ENCODE measurements around the gene INPP5A. TPM values are rescaled to one million over a fixed set of nuclear protein-coding genes. Genes with fewer than 3 reads are reported as not detected.
A peak's percentile ranks its signal among the peaks of the same experiment; 100 is the strongest.

INPP5A gene
- total and polyA plus RNA-seq, 4 donors: 12.4 to 39.9 (median 28.2) TPM

DNA sequence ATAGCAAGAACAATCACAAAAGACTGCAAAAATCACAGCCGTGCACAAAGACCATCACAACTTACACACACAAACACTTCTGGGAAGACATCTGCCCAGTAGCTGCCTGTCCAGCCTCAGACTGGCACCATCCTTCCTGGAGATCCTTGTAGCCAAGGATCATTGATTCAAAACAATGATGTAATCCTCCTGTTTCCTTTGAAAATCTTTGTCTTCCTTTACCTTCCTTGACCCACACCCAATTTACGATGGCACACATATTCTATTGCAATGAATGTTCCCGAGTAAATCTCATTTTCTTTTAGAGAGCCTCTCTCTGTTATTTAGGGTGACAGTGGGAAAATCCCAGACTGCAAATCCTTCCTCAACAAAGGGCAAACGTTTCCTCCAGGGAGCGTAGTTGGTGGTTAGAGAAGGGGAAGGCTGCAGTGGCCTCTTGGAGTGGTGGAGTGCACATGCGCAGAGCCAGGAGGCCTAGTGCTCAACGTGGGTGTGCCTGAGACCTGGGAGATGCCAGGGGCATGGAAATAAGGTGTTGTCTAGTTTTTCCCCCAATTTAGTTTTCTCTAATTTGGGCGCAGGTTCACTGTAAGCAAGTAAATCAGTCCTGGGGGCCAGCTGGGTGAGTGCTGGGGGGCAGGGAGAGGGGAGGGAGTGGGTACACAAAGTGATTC is 3.1 kb upstream of the INPP5A start:
- no peak for DNase-seq
- WGBS, 2 donors: 55 to 71% methylated on average over 8 of the region's 8 CpGs
- H3K27me3 ChIP-seq (ENCODE audit: control insufficient read depth in 3 of 3, insufficient read depth in 3 of 3, low read length in 2 of 3): no peaks in the 10 kb centered on the region
- no peaks in the 10 kb centered on the region for H3K36me3 ChIP-seq (ENCODE audit: control insufficient read depth in 4 of 4, insufficient read depth in 4 of 4, low read length in 4 of 4)
- TF ChIP-seq, protein P1, sequence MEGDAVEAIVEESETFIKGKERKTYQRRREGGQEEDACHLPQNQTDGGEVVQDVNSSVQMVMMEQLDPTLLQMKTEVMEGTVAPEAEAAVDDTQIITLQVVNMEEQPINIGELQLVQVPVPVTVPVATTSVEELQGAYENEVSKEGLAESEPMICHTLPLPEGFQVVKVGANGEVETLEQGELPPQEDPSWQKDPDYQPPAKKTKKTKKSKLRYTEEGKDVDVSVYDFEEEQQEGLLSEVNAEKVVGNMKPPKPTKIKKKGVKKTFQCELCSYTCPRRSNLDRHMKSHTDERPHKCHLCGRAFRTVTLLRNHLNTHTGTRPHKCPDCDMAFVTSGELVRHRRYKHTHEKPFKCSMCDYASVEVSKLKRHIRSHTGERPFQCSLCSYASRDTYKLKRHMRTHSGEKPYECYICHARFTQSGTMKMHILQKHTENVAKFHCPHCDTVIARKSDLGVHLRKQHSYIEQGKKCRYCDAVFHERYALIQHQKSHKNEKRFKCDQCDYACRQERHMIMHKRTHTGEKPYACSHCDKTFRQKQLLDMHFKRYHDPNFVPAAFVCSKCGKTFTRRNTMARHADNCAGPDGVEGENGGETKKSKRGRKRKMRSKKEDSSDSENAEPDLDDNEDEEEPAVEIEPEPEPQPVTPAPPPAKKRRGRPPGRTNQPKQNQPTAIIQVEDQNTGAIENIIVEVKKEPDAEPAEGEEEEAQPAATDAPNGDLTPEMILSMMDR (IDR thresholded peaks at IDR 0.05; ENCODE audit: control extremely low read depth, extremely low read depth): no peak
- no peak overlapping the region for H3K4me3 ChIP-seq
- peaks cover 0 to 3% (median 0%) of the 10 kb centered on the region in 4 donors for H3K9me3 ChIP-seq (ENCODE audit: control insufficient read depth in 4 of 4, insufficient read depth in 3 of 4, low read length in 3 of 4)
- no peak overlapping the region for H3K9ac ChIP-seq (ENCODE audit: insufficient read depth in 1 of 2, low read length in 2 of 2)
- no peak overlapping the region for H3K27ac ChIP-seq (ENCODE audit: low read depth in 1 of 2, low read length in 1 of 2)
- peaks cover 0 to 25% (median 14%) of the 10 kb centered on the region in 5 donors for H3K4me1 ChIP-seq (ENCODE audit: control insufficient read depth in 5 of 5, insufficient read depth in 5 of 5, low read length in 5 of 5)
- ATAC-seq (ENCODE audit: insufficient read depth, low FRiP score): no peak

DNA sequence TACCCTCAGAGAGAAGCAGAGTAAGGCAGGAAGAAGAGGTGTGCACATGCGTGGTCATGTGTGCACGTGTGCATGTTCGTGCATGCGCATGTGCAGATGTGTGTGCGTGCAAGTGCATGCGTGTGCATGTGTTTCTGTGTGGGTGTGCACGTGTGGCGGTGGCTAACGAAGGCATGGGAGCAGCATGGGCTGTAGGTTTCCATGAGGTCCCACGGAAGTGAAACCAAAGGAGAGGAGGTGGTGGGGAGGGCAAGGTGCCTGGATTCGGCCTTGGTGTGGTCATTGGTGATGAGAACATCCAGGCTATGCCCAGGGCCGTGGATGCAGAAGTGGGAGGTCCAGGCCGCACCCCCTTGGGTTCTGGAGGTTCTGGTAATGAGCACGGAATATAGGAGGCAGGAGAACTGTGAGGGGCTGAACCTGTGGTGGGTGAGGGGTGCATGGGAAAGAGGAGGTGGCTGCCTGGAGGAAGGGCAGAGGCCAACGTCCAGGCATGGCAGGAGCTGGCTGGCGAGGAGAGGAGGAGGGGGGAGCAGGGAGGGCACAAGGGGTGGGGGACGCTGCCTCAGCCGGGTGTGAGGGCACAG is 2.4 kb upstream of the INPP5A start:
- Histone ChIP-seq H3K9me3 (ENCODE audit: control insufficient read depth in 4 of 4, insufficient read depth in 3 of 4, low read length in 3 of 4) (peaks cover 0 to 3% (median 0%) of the 10 kb centered on the region in 4 donors), H3K9ac (ENCODE audit: insufficient read depth in 1 of 2, low read length in 2 of 2) (no peak overlapping the region), H3K27ac (ENCODE audit: low read depth in 1 of 2, low read length in 1 of 2) (peak overlapping the region in 1 of 2 donors; percentile 52), H3K4me3 (no peak overlapping the region), H3K27me3 (ENCODE audit: control insufficient read depth in 3 of 3, insufficient read depth in 3 of 3, low read length in 2 of 3) (no peaks in the 10 kb centered on the region), H3K4me1 (ENCODE audit: control insufficient read depth in 5 of 5, insufficient read depth in 5 of 5, low read length in 5 of 5) (peaks cover 0 to 31% (median 14%) of the 10 kb centered on the region in 5 donors), H3K36me3 (ENCODE audit: control insufficient read depth in 4 of 4, insufficient read depth in 4 of 4, low read length in 4 of 4) (no peaks in the 10 kb centered on the region)
- WGBS, 2 donors: 84 to 89% methylated on average over 18 of the region's 18 CpGs
- no peak for ATAC-seq (ENCODE audit: insufficient read depth, low FRiP score)
- TF ChIP-seq, protein P1 (IDR thresholded peaks at IDR 0.05; ENCODE audit: control extremely low read depth, extremely low read depth): no peak
- DNase-seq: no peak

DNA sequence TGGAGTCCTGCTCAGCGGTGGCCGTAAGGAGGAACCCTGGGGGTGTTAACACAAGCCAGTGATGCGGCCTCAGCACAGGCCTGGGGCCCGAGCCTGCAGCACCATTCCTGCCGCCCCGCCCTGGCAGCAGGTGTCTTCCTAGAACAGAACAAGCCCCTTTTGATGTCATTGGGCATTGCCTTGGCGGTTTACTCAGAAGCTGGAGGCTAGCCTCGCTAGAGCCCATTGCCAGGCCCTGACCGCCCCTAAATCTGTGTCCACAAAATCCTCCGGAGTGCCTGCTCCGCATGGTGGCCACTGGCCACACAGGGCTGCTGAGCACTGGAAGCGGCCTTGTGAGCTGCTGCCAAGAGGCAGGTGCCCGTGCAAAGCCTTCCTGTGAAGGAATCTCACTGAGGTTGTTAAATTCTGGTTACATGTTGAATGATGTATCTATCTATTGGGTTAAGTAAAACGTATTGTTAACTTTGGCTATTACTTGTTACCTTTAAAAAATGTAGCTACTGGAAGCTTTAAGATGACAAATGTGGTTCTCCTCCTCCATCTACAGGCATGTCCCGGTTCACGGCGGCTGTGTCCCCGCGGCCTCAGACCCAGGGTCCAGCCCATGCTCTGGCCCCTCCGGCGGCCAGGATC is 1.2 kb upstream of the INPP5A start:
- Histone ChIP-seq H3K9me3 (ENCODE audit: control insufficient read depth in 4 of 4, insufficient read depth in 3 of 4, low read length in 3 of 4) (peaks cover 0 to 2% (median 0%) of the 10 kb centered on the region in 4 donors), H3K27ac (ENCODE audit: low read depth in 1 of 2, low read length in 1 of 2) (peak overlapping the region; percentile 92 to 93), H3K27me3 (ENCODE audit: control insufficient read depth in 3 of 3, insufficient read depth in 3 of 3, low read length in 2 of 3) (no peaks in the 10 kb centered on the region), H3K4me3 (peak overlapping the region; percentile 67), H3K4me1 (ENCODE audit: control insufficient read depth in 5 of 5, insufficient read depth in 5 of 5, low read length in 5 of 5) (peaks cover 4 to 38% (median 23%) of the 10 kb centered on the region in 5 donors), H3K36me3 (ENCODE audit: control insufficient read depth in 4 of 4, insufficient read depth in 4 of 4, low read length in 4 of 4) (no peaks in the 10 kb centered on the region), H3K9ac (ENCODE audit: insufficient read depth in 1 of 2, low read length in 2 of 2) (peak overlapping the region in 1 of 2 donors; percentile 8)
- 40 to 49% methylated on average over 21 of the region's 21 CpGs for WGBS, 2 donors
- DNase-seq: peak in 1 of 3 donors; percentile 13
- TF ChIP-seq, protein P1 (IDR thresholded peaks at IDR 0.05; ENCODE audit: control extremely low read depth, extremely low read depth): no peak
- ATAC-seq (ENCODE audit: insufficient read depth, low FRiP score): no peak
